Bronchial epithelial cell (primary cell): ENCODE data around the gene GIT1. TPM values are rescaled to one million over a fixed set of nuclear protein-coding genes. Genes with fewer than 3 reads are reported as not detected.

Source experiments
- DNase-seq: peaks from one replicate; pipeline ENCODE4 v3.0.0-alpha.2; 2010; ENCODE audit warnings: low read depth
- FAIRE-seq: peaks from 2 replicates; lab custom pipeline; 2011; peaks lifted over from hg19 to GRCh38; lab: Jason Lieb, UNC
- H3K27me3 ChIP-seq: 2 replicates; pipeline ENCODE4 v1.5.1; 2011; ENCODE audit warnings: low read length; ENCODE audit not compliant: control insufficient read depth, insufficient read depth
- H3K36me3 ChIP-seq: 2 replicates; pipeline ENCODE4 v1.5.1; 2011; ENCODE audit warnings: low read length; ENCODE audit not compliant: control insufficient read depth, insufficient read depth
- H3K4me3 ChIP-seq: 2 replicates; pipeline ENCODE4 v1.5.1; 2011; ENCODE audit warnings: mild to moderate bottlenecking, low read depth, low read length, control low read depth
- CTCF ChIP-seq: IDR thresholded peaks from 2 replicates; pipeline ENCODE4 v1.5.1; 2011; ENCODE audit warnings: mild to moderate bottlenecking, moderate library complexity, low read length, control low read depth, inconsistent platforms; ENCODE audit not compliant: insufficient read depth, severe bottlenecking
- total RNA-seq: library from RNA; depleted of rRNA; stranded (reverse); fragments of >200 nt; gene quantifications from 2 replicates; pipeline ENCODE4 v1.2.1, GENCODE V29; 2014

Gene GIT1
- total RNA-seq, 1 donor from 2014 or later, result 16.3 TPM

GRCh38 chr17:29577001-29577370 lies 12.5 kb downstream of the GIT1 start:
- DNase-seq, result no peak
- Histone ChIP-seq H3K27me3 (no peaks in the 10 kb centered on the region), H3K4me3 (no peak overlapping the region), H3K36me3 (peaks cover 44% of the 10 kb centered on the region)
- TF ChIP-seq CTCF, result no peak
- FAIRE-seq, result no peak

- TF ChIP-seq CTCF, result no peak
- H3K4me3 ChIP-seq, result no peak overlapping the region
- no peaks in the 10 kb centered on the region for H3K27me3 ChIP-seq
- H3K36me3 ChIP-seq, result peaks cover 44% of the 10 kb centered on the region
- FAIRE-seq, result no peak
- DNase-seq, result no peak
These were observed 13.0 kb downstream of the GIT1 start for GRCh38 chr17:29576214-29577000.

GRCh38 chr17:29575511-29576213 lies 13.8 kb downstream of the GIT1 start:
- no peak for DNase-seq
- no peaks in the 10 kb centered on the region for H3K27me3 ChIP-seq

GRCh38 chr17:29574732-29575510 lies 14.5 kb downstream of the GIT1 start:
- Histone ChIP-seq H3K36me3 (peaks cover 37% of the 10 kb centered on the region), H3K27me3 (no peaks in the 10 kb centered on the region), H3K4me3 (no peak overlapping the region)
- TF ChIP-seq CTCF, result no peak
- no peak for DNase-seq
- FAIRE-seq, result no peak

More at GRCh38 chr17:29575511-29576213, 13.8 kb downstream of the GIT1 start:
- no peak for TF ChIP-seq CTCF
- Histone ChIP-seq H3K4me3 (no peak overlapping the region), H3K36me3 (peaks cover 41% of the 10 kb centered on the region)
- no peak for FAIRE-seq

- DNase-seq (no peak), FAIRE-seq (no peak)
- H3K27me3 ChIP-seq, result no peaks in the 10 kb centered on the region
- no peak for TF ChIP-seq CTCF
- H3K4me3 ChIP-seq, result no peak overlapping the region
- peaks cover 34% of the 10 kb centered on the region for H3K36me3 ChIP-seq
These were observed 15.3 kb downstream of the GIT1 start for GRCh38 chr17:29573871-29574731.
